ENCODE results near the gene BCO2. TPM values are rescaled to one million over a fixed set of nuclear protein-coding genes. Genes with fewer than 3 reads are reported as not detected.

Gene BCO2
- total RNA-seq, 1 donor from 2014 or later = 1.9 TPM

DNA sequence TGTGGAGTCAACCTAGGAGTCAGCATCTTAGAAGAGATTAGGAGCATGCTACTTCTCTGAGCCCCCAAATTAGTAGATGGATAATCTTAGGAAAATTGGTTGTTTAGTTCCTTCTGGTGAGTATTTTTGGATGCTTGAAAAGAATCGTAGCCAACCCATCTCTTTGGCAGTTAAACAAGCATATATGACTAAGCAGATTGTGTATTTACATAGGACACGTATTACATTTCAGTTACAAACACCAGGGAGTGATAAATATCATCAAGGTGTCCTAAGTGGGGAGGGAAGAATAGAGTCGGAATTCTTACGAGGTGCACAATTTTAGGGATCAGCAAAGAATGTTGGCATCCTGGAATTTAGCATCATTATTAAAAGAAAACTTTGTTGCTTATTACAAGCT is 71.9 kb downstream of the BCO2 start:
- DNase-seq (ENCODE audit: extremely low read depth, low read depth, low spot score) = no peak

- no peak for DNase-seq (ENCODE audit: extremely low read depth, low read depth, low spot score)
Observed at GRCh38 chr11:112248201-112248600, 72.9 kb downstream of the BCO2 start.

DNA sequence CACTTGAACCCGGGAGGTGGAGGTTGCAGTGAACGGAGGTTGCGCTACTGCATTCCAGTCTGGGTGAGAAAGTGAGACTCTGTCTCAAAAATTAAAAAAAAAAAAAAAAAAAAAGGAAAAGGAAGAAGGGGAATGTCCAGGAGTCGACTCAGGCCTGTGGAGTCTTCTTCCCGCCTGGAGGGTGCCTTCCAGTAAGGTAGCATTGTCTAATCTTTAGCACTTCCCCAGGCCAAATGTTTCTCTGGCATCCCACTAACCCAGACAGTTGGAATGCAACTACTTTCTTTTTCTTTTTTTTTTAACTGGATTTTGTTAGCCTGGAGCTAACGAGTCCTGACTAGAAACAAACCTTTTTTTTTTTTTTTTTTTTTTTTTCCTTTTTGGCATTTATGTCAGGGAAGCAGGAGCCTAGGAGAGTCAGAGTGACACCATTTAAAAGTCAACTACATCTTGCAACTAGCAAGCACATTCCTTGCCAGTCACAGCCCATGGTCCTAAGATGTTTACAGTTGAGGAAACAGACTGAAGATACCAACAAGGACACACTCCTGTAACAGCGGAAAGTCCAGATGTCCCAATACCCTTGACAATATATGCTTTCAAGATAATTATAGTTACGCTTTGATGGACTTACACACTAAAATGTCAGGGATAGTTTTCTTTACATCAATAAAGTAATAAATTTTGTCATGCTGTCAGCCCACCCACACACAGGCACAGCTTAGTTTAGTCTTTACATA is 74.7 kb downstream of the BCO2 start:
- DNase-seq (ENCODE audit: extremely low read depth, low read depth, low spot score) = no peak

DNA sequence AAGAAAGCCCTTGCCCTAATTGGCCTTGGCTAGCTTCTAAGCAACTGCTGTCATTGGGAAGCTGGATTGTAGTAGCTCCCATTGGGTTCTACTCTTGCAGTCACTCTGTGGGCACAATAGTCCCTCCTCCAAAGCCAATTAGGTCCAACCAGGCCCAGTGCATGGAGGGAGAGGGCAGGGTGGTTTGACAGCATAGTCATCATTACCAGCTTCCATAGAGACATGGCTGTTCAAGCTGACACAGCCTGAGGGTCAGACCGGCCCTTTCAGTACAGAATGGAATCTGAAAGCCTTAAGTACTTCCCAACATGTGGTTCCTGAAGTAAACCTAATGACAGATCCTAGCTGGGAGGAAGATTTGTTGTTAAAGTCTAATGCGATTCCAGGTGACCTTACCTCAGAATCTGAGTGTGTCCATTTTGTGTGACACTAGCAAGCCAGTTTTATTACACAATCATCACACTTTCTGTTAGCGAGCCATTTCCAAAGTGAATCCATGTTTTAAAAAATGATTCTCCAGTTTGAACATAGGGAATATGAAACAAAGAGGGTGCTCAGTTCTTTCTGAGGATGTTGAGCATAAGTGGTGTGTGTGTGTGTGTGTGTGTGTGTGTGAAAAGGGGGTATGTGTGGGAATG is 78.4 kb downstream of the BCO2 start:
- DNase-seq (ENCODE audit: extremely low read depth, low read depth, low spot score) = no peak

DNA sequence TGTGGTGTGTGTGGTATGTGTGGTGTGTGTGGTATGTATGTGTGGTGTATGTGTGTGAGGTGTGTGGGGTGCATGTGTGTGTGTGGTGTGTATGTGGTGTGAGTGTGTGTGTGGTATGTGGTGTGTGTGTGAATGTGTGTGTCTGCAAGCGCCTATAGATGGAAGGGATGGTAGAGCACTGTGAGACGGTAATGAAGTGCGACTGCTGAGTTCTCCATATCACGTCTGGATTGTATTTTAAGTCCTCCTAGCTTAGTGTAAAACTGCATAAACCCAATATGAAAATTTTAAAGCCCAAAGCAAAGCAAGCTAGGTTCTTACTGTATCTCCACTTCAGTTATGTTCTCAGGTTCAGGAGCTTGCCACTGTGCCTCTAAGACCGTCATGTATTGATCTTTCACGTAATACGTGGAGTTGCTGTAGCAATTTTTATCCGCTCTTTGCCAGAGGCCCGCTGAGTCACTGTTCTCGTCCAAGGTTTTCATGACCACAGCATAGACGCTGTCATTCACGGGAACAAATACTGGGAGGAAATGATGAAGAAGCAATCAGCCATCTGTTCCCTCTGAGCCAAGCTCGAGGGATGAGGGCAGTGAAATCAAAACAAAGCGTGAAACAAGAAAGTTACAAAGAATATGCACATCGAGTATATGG is 79.9 kb downstream of the BCO2 start:
- DNase-seq (ENCODE audit: extremely low read depth, low read depth, low spot score) = peak; percentile 55

DNA sequence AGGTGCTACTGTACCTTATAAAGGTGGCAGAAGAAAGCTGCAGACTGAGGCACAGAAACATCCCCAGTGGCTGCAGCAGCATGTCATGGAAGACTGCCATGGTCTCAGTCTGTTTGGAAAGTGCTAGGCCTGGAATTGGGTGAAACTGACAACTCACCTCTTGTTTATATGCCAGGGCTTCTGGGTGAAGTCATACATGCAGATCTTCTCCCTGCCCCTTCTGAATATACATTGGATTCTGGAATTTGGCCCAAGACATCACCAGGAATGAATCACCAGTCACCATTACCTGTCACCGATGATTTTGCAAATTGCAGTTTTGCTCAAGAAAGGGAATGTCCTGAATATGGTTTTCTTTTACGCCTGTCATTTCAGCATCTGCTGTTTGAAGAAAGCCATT is 85.2 kb downstream of the BCO2 start, which contains the start of gene PLET1:
Gene PLET1 (minus strand): TSS at position 371 of the 400 bp plus-strand sequence. CDS start 271 bp downstream, at position 100.
- no peak for DNase-seq (ENCODE audit: extremely low read depth, low read depth, low spot score)

DNA sequence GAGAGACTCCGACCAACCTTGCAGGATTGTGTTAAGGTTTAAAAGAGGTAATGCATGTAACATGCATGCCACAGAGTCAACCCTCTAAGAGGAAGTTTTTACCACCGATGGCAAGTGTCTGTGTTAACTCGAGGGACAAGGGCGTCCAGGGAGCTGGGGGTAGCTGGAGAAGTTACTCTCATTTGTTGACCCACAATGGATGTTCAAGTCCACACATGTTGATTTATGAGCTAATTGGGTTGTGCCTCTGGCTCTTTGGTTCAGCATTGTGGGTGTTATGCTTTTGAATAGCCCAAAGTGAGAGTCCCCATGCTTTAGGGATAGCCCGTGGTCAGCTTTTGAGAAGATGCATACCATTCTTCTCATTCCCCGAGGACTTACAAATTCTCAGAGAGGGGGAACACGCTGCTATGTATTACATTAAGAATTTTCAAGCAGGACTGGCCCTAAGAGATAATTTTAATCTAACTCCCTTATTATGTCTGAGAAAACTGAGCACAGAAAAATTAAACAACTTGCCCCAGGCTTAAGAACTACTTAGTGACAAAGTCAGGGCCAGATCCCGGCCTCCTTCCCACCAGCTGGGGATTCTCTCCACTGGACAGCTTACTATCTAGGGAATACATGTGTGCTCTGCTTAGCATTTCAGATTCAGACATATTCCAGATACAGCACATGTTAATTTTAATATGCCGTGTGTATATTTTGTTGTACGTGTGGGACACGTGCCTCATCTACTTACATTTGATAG is 90.5 kb downstream of the BCO2 start:
- no peak for DNase-seq (ENCODE audit: extremely low read depth, low read depth, low spot score)

- no peak for DNase-seq (ENCODE audit: extremely low read depth, low read depth, low spot score)
Observed at GRCh38 chr11:112266410-112266778, 91.1 kb downstream of the BCO2 start.

DNA sequence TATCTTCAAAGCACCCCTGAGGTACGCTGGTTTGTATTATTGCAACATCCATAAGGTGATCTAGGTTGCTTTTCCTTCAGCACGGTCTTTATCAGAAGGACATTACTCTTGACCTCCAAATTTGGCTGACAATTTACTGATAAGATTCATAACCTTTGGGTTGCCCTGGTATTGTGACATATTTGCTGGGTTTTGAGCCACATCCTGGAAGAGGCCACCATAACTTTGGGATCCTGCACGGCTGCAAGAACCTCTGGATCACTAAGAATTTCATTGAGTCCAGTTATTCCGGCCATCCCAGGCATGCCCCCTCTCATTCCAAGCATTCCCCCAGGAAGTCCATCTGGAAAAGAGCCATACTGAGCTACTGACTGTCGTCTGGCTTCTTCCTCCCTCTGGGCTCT is 91.9 kb downstream of the BCO2 start:
- DNase-seq (ENCODE audit: extremely low read depth, low read depth, low spot score) = no peak

- DNase-seq (ENCODE audit: extremely low read depth, low read depth, low spot score) = no peak
Observed at GRCh38 chr11:112268406-112268805, 93.1 kb downstream of the BCO2 start.

Other genes starting within 250 kb of the BCO2 start
- 7.9 and 12.1 TPM in 2 replicates for gene DIXDC1, start 238.2 kb upstream of the BCO2 start, total RNA-seq
- 26.3 and 28.8 TPM in 2 replicates for gene DLAT, start 150.1 kb upstream of the BCO2 start, total RNA-seq
- 0.41 and 1.5 TPM in 2 replicates for gene PIH1D2, start 101.5 kb upstream of the BCO2 start, total RNA-seq
- gene NKAPD1, start 101.2 kb upstream of the BCO2 start, total RNA-seq = 10.5 and 14.4 TPM in 2 replicates
- 39.2 and 43.8 TPM in 2 replicates for gene TIMM8B, start 88.8 kb upstream of the BCO2 start, total RNA-seq
- gene SDHD, start 88.6 kb upstream of the BCO2 start, total RNA-seq = 63.7 and 76.6 TPM in 2 replicates
- gene IL18, start 11.4 kb upstream of the BCO2 start, total RNA-seq = 0.35 and 2.6 TPM in 2 replicates
- 0.23 TPM in 1 of 2 replicates, not detected in the other for gene TEX12, start 8.1 kb upstream of the BCO2 start, total RNA-seq
- gene PTS, start 50.9 kb downstream of the BCO2 start, total RNA-seq = 20.6 and 24.5 TPM in 2 replicates
- not detected in 2 replicates for gene PLET1, start 85.3 kb downstream of the BCO2 start, total RNA-seq